Epithelial cell of esophagus (primary cell): Measurements from ENCODE around the gene UTP4.

Experiments
- DNase-seq: peaks from one replicate; pipeline ENCODE4 v3.0.0; 2010; ENCODE audit warnings: low read depth
- H3K4me3 ChIP-seq: 2 replicates; pipeline ENCODE4 v1.5.1; 2011; ENCODE audit warnings: mild to moderate bottlenecking, low read length, control low read depth
- CTCF ChIP-seq: IDR thresholded peaks from 2 replicates; pipeline ENCODE4 v1.5.1; 2011; ENCODE audit warnings: low read depth, mild to moderate bottlenecking, low read length, control low read depth, inconsistent platforms; ENCODE audit not compliant: insufficient read depth; ENCODE audit errors: missing control alignments

Gene UTP4

GRCh38 chr16:69180011-69180338 lies 47.5 kb downstream of the UTP4 start:
- no peak overlapping the region for H3K4me3 ChIP-seq
- TF ChIP-seq CTCF: no peak
- DNase-seq: no peak

GRCh38 chr16:69182730-69183416 lies 50.4 kb downstream of the UTP4 start:
- DNase-seq: peak; percentile 62
- TF ChIP-seq CTCF: no peak
- no peak overlapping the region for H3K4me3 ChIP-seq

GRCh38 chr16:69186642-69187445 lies 54.4 kb downstream of the UTP4 start, which contains the start of gene SNTB2:
SNTB2 (plus strand) TSS chr16:69187164; CDS start chr16:69187167, 3 bp downstream.
- H3K4me3 ChIP-seq: peak within 1 kb of the TSS; percentile 73
- DNase-seq: peak; percentile 91
- TF ChIP-seq CTCF: no peak

GRCh38 chr16:69187446-69188235 lies 55.2 kb downstream of the UTP4 start:
- peak; percentile 46 for DNase-seq
- TF ChIP-seq CTCF: no peak
- peak overlapping the region; percentile 73 for H3K4me3 ChIP-seq

- no peak for TF ChIP-seq CTCF
- H3K4me3 ChIP-seq: peak overlapping the region; percentile 73
- no peak for DNase-seq
Measured at GRCh38 chr16:69188236-69188549, 55.7 kb downstream of the UTP4 start.

GRCh38 chr16:69188716-69189115 lies 56.3 kb downstream of the UTP4 start:
- no peak for TF ChIP-seq CTCF
- DNase-seq: no peak
- H3K4me3 ChIP-seq: peak overlapping the region; percentile 73
